Measurements from ENCODE around the gene SPOCK3.

- TF ChIP-seq POLR2A (IDR thresholded peaks at IDR 0.05; ENCODE audit: low read depth, low read length): no peak
- no peak for TF ChIP-seq POLR2AphosphoS5 (IDR thresholded peaks at IDR 0.05; ENCODE audit: low read depth, low read length)
- no peak for TF ChIP-seq TAF1 (IDR thresholded peaks at IDR 0.05; ENCODE audit: low read depth, low read length)
- TF ChIP-seq PAX5 (IDR thresholded peaks at IDR 0.05; ENCODE audit: insufficient read depth, low read length, severe bottlenecking): no peak
- TF ChIP-seq POU2F2 (IDR thresholded peaks at IDR 0.05; ENCODE audit: low read depth, low read length): no peak
- TF ChIP-seq SPI1 (IDR thresholded peaks at IDR 0.05; ENCODE audit: low read depth, low read length): no peak
These were observed 330.9 kb downstream of the SPOCK3 start for GRCh38 chr4:166903408-166903807.

All from GM12891 (cell line).